PFSK-1 (cell line): ENCODE results near the gene UBR4.

Experiments
- FOXP2 ChIP-seq: optimal IDR thresholded peaks from 2 replicates; pipeline ENCODE3; 2011; ENCODE audit warnings: borderline replicate concordance, control low read depth, inconsistent platforms; ENCODE audit not compliant: insufficient read depth; ENCODE audit errors: extremely low read length, extremely low read depth
- POLR2AphosphoS5 ChIP-seq: IDR thresholded peaks from 2 replicates; pipeline ENCODE4 v1.6.1; 2012; ENCODE audit warnings: low read depth, mild to moderate bottlenecking, control low read depth, low read length, moderate library complexity
- REST ChIP-seq, 2 experiments: IDR thresholded peaks; 2 replicates each; pipeline versions ENCODE4 v1.6.1 to v1.8.0; 2011 to 2012; ENCODE audit warnings: low read depth in 2 of 2, low read length in 2 of 2, control low read depth in 1 of 2, inconsistent platforms in 1 of 2, mild to moderate bottlenecking in 1 of 2, moderate library complexity in 1 of 2; ENCODE audit not compliant: insufficient read depth in 1 of 2
- SIN3A ChIP-seq: IDR thresholded peaks from 2 replicates; pipeline ENCODE4 v1.6.1; 2012; ENCODE audit warnings: mild to moderate bottlenecking, low read length, moderate library complexity, borderline replicate concordance; ENCODE audit not compliant: insufficient read depth
- TAF1 ChIP-seq: IDR thresholded peaks from 2 replicates; pipeline ENCODE4 v1.6.1; 2012; ENCODE audit warnings: low read length, control low read depth, borderline replicate concordance; ENCODE audit not compliant: insufficient read depth

UBR4 gene

GRCh38 chr1:19032413-19032695, 177.7 kb downstream of the UBR4 start:
- TF ChIP-seq POLR2AphosphoS5 (no peak), SIN3A (no peak), TAF1 (no peak), FOXP2 (no peak), REST (IDR thresholded peaks at IDR 0.05; ENCODE audit: insufficient read depth in 1 of 2, low read depth in 2 of 2, low read length in 2 of 2) (no peak)

DNA sequence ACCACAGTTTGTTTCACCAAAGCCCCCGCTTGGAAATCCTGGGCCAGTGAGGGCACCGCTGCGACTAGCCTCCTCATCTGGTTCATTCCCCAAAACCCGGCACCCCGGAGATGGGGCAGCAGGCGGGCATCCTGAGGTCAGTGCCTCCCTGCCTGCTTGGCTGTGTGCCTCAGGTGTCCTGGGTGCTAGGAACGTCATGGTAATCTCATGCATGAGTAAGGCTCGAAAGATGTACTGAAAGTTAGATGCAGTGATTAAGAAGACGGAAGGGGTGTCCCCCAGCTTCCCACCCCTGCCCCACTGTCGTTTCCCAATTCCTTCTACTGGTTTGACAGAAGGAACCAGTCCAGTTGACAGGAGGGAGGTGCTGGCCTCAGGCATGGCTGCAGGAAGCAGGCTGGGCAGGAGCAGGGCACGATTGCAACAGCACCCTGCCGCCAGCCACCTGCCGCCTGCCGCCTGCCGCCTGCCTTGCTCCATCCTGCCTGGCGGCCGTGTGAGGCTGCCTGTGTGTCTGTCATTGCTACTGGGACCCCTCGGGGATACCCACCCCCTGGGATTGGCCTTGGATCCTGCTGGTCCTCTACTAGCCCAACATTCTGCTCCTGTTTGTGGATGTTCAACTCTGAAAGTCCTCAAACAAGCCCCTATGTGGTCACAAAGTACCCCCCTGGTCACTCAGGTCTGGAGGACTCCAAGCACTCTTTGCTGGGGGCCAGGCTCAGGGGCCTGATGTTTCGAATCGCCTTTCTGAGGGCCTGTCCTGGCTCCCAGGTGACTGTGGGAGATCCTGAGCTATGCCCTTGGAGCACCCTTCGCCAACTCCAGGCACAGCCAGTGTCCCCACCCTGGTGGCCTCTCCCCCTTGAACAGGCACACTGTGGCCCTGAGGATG, 180.6 kb downstream of the UBR4 start:
- TF ChIP-seq POLR2AphosphoS5 (no peak), FOXP2 (no peak), TAF1 (no peak), REST (IDR thresholded peaks at IDR 0.05; ENCODE audit: insufficient read depth in 1 of 2, low read depth in 2 of 2, low read length in 2 of 2) (no peak), SIN3A (no peak)

- TF ChIP-seq POLR2AphosphoS5 (no peak), REST (IDR thresholded peaks at IDR 0.05; ENCODE audit: insufficient read depth in 1 of 2, low read depth in 2 of 2, low read length in 2 of 2) (no peak), TAF1 (no peak), FOXP2 (no peak)
Measured at GRCh38 chr1:19028546-19029129, 181.4 kb downstream of the UBR4 start.

- no peak for TF ChIP-seq TAF1
- TF ChIP-seq POLR2AphosphoS5, result no peak
- no peak for TF ChIP-seq SIN3A
- TF ChIP-seq REST (IDR thresholded peaks at IDR 0.05; ENCODE audit: insufficient read depth in 1 of 2, low read depth in 2 of 2, low read length in 2 of 2), result no peak
- no peak for TF ChIP-seq FOXP2
Measured at GRCh38 chr1:19028110-19028509, 182.0 kb downstream of the UBR4 start.
